Neural cell (in vitro differentiated cells): ENCODE results near the gene PLCL1. TPM values are rescaled to one million over a fixed set of nuclear protein-coding genes. Genes with fewer than 3 reads are reported as not detected.

Experiments
- H2AFZ ChIP-seq: fragments of 200-600, 300-800 bp; sonication (generic), shearing (Covaris generic); 2 replicates; pipeline ENCODE4 v1.6.0; 2014; ENCODE audit warnings: low read depth, mild to moderate bottlenecking, antibody characterized with exemption, low read length, moderate library complexity
- H3F3A ChIP-seq: fragments of 200-600 bp; shearing (Covaris generic); 2 replicates; pipeline ENCODE4 v1.6.1; 2016; ENCODE audit warnings: mild to moderate bottlenecking, moderate library complexity, mixed read lengths, antibody characterized with exemption, low read length; ENCODE audit not compliant: insufficient read depth, poor library complexity, severe bottlenecking
- H3K27ac ChIP-seq: fragments of 200-600, 300-800 bp; sonication (generic), shearing (Covaris generic); 2 replicates; pipeline ENCODE4 v1.5.1; 2014; ENCODE audit warnings: mild to moderate bottlenecking, low read length, moderate library complexity
- H3K27me3 ChIP-seq: fragments of 300-800, 200-600 bp; sonication (generic), shearing (Covaris generic); 2 replicates; pipeline ENCODE4 v1.6.0; 2014; ENCODE audit warnings: mild to moderate bottlenecking, low read depth, low read length, moderate library complexity; ENCODE audit not compliant: insufficient read depth
- H3K36me3 ChIP-seq: fragments of 300-800, 200-600 bp; sonication (generic), shearing (Covaris generic); 2 replicates; pipeline ENCODE4 v1.5.1; 2014; ENCODE audit warnings: mild to moderate bottlenecking, antibody characterized with exemption, low read length, moderate library complexity; ENCODE audit not compliant: insufficient read depth
- H3K4me2 ChIP-seq: fragments of 300-800, 200-600 bp; sonication (generic), shearing (Covaris generic); 2 replicates; pipeline ENCODE4 v1.6.0; 2014; ENCODE audit warnings: mild to moderate bottlenecking, low read length
- H3K4me3 ChIP-seq: fragments of 300-800, 200-600 bp; sonication (generic), shearing (Covaris generic); 2 replicates; pipeline ENCODE4 v1.5.1; 2014; ENCODE audit warnings: mild to moderate bottlenecking, low read length, moderate library complexity
- H3K79me2 ChIP-seq: fragments of 200-600 bp; shearing (Covaris generic); replicated peaks from 2 replicates; pipeline ENCODE4 v1.6.0; 2014; ENCODE audit warnings: mild to moderate bottlenecking, low read length, moderate library complexity; ENCODE audit not compliant: insufficient read depth
- H3K9ac ChIP-seq: fragments of 300-800, 200-600 bp; sonication (generic), shearing (Covaris generic); 2 replicates; pipeline ENCODE4 v1.6.1; 2016; ENCODE audit warnings: mild to moderate bottlenecking, low read length, mixed read lengths
- H3K9me2 ChIP-seq: fragments of 200-600 bp; shearing (Covaris generic); 2 replicates; pipeline ENCODE4 v1.6.1; 2016; ENCODE audit warnings: mild to moderate bottlenecking, low read length, mixed read lengths; ENCODE audit not compliant: insufficient read depth
- H3K9me3 ChIP-seq: fragments of 200-600, 300-800 bp; sonication (generic), shearing (Covaris generic); 2 replicates; pipeline ENCODE4 v1.6.1; 2016; ENCODE audit warnings: mild to moderate bottlenecking, mixed run types, low read length, moderate library complexity, mixed read lengths
- H4K20me1 ChIP-seq: fragments of 200-600 bp; shearing (Covaris generic); 2 replicates; pipeline ENCODE4 v1.6.1; 2016; ENCODE audit warnings: mild to moderate bottlenecking, mixed run types; ENCODE audit not compliant: insufficient read depth
- EP300 ChIP-seq: fragments of 450-650 bp; conservative IDR thresholded peaks from 2 replicates; pipeline ENCODE4 v1.6.1; 2014; ENCODE audit warnings: antibody characterized with exemption, mild to moderate bottlenecking, moderate library complexity; ENCODE audit not compliant: poor library complexity, severe bottlenecking
- EZH2 ChIP-seq: fragments of 200-600, 300-800 bp; shearing (Covaris generic), sonication (generic); IDR thresholded peaks from 2 replicates; pipeline ENCODE4 v1.6.1; 2014; ENCODE audit warnings: antibody characterized with exemption, low read length, borderline replicate concordance, mild to moderate bottlenecking; ENCODE audit not compliant: insufficient read depth, poor library complexity, severe bottlenecking
- MXI1 ChIP-seq: fragments of 450-650 bp; conservative IDR thresholded peaks from 2 replicates; pipeline ENCODE4 v1.6.1; 2014; ENCODE audit warnings: antibody characterized with exemption, mild to moderate bottlenecking; ENCODE audit not compliant: poor library complexity, severe bottlenecking
- POLR2AphosphoS5 ChIP-seq: IDR thresholded peaks from 2 replicates; pipeline ENCODE4 v1.6.1; 2012
- RAD21 ChIP-seq: fragments of 450-650 bp; conservative IDR thresholded peaks from 2 replicates; pipeline ENCODE4 v1.6.1; 2014; ENCODE audit warnings: antibody characterized with exemption, mild to moderate bottlenecking, moderate library complexity
- REST ChIP-seq: IDR thresholded peaks from 2 replicates; pipeline ENCODE4 v1.6.1; 2012; ENCODE audit warnings: borderline replicate concordance
- SMC3 ChIP-seq: fragments of 450-650 bp; conservative IDR thresholded peaks from 2 replicates; pipeline ENCODE4 v1.6.1; 2014; ENCODE audit warnings: antibody characterized with exemption, mild to moderate bottlenecking, moderate library complexity; ENCODE audit not compliant: poor library complexity
- TAF1 ChIP-seq: IDR thresholded peaks from 2 replicates; pipeline ENCODE4 v1.6.1; 2012; ENCODE audit warnings: low read depth
- polyA plus RNA-seq: library from polyadenylated mRNA; depleted of rRNA; stranded (reverse); fragments of >200 nt; gene quantifications from 2 replicates; pipeline ENCODE4 v1.2.3, GENCODE V29; 2014
- TF ChIP-seq, protein P1 (sequence below): fragments of 450-650 bp; IDR thresholded peaks from 2 replicates; pipeline ENCODE4 v1.5.1; 2014; ENCODE audit warnings: antibody characterized with exemption, mild to moderate bottlenecking, moderate library complexity; ENCODE audit not compliant: poor library complexity, severe bottlenecking

PLCL1 gene
- polyA plus RNA-seq, 1 donor from 2014 or later = 6.8 TPM

DNA sequence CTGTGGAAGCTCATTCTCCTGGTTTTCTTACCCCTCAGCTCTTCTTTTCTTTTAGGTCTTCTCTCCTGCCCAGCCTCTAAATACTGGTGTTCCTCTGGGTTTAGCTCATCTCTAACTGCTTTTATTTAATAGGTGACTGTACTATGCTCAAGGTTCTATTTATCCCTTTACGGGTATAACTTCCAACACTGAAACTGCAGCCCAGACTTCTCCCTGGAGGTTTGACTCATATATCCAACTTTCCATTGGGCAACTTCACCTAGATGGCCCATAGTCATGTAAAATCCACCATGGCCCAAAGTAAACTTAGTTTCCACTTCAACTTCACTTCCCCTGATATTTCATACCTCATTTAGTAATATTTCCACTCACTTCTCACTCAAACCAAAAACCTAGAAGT is 273.1 kb downstream of the PLCL1 start:
- no peaks in the 10 kb centered on the region for H3F3A ChIP-seq
- H3K4me3 ChIP-seq = no peak overlapping the region
- H3K79me2 ChIP-seq = no peaks in the 10 kb centered on the region
- no peaks in the 10 kb centered on the region for H4K20me1 ChIP-seq
- no peak for TF ChIP-seq RAD21
- TF ChIP-seq MXI1 = no peak
- TF ChIP-seq TAF1 = no peak
- TF ChIP-seq EZH2 = no peak
- no peak for TF ChIP-seq SMC3
- TF ChIP-seq POLR2AphosphoS5 = no peak
- no peak for TF ChIP-seq EP300
- TF ChIP-seq REST = no peak
- TF ChIP-seq, protein P1, sequence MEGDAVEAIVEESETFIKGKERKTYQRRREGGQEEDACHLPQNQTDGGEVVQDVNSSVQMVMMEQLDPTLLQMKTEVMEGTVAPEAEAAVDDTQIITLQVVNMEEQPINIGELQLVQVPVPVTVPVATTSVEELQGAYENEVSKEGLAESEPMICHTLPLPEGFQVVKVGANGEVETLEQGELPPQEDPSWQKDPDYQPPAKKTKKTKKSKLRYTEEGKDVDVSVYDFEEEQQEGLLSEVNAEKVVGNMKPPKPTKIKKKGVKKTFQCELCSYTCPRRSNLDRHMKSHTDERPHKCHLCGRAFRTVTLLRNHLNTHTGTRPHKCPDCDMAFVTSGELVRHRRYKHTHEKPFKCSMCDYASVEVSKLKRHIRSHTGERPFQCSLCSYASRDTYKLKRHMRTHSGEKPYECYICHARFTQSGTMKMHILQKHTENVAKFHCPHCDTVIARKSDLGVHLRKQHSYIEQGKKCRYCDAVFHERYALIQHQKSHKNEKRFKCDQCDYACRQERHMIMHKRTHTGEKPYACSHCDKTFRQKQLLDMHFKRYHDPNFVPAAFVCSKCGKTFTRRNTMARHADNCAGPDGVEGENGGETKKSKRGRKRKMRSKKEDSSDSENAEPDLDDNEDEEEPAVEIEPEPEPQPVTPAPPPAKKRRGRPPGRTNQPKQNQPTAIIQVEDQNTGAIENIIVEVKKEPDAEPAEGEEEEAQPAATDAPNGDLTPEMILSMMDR = no peak
- H3K9ac ChIP-seq = no peak overlapping the region
- no peaks in the 10 kb centered on the region for H3K9me3 ChIP-seq
- H3K27me3 ChIP-seq = no peaks in the 10 kb centered on the region
- no peaks in the 10 kb centered on the region for H3K9me2 ChIP-seq
- no peak overlapping the region for H3K4me2 ChIP-seq
- H2AFZ ChIP-seq = no peak overlapping the region
- no peak overlapping the region for H3K27ac ChIP-seq
- H3K36me3 ChIP-seq = no peaks in the 10 kb centered on the region

DNA sequence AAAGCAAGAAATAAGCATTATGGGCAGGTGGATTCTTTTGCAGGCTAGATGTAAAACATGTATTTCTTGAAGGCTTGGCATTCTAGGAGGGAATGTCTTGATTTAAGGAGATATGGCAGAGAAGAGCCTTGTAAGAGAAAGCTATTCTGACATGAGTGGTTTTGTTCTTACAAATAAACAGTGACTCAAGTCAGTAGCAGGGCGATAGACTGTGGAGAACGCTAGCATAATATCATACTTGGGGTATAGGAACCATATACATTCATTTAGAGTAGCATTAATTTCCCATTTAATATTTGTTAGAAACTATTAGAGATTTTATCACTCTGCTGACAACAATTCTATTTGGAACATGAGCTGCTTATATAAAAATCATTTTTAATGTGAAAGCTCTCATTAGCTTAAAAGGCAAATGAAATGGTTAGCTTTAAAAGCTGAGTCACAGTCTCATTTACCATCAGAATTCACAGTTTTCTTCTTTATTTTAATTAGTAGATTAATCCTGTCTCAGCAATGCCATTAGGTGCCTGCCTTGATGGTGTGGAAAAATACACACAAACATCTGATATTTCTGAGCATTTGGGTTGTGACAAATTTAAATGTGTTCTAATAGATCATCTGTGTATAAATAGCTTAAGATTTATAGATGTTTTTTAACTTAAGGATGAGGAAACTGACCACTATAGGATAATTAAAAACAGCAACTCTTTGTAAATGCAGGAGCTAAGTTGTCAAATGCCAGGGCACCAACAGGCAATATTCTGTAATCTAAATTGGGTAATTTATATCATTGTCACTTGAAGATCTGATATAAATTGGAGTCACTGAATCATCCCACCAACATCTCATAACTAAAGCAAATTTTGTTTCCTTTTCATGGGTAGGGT is 276.7 kb downstream of the PLCL1 start:
- Histone ChIP-seq H3K4me2 (no peak overlapping the region), H4K20me1 (no peaks in the 10 kb centered on the region), H3K4me3 (no peak overlapping the region), H3K9me2 (no peaks in the 10 kb centered on the region), H3K36me3 (no peaks in the 10 kb centered on the region), H2AFZ (no peak overlapping the region), H3K9me3 (no peaks in the 10 kb centered on the region), H3K9ac (no peak overlapping the region), H3K27ac (no peak overlapping the region), H3K27me3 (no peaks in the 10 kb centered on the region), H3K79me2 (no peaks in the 10 kb centered on the region), H3F3A (no peaks in the 10 kb centered on the region)
- TF ChIP-seq TAF1 (no peak), EZH2 (no peak), EP300 (no peak), POLR2AphosphoS5 (no peak), MXI1 (no peak)
- TF ChIP-seq, protein P1 = no peak
